SK-MEL-5 (cell line): ENCODE data around the gene SETX. TPM values are rescaled to one million over a fixed set of nuclear protein-coding genes. Genes with fewer than 3 reads are reported as not detected.

Experiments
- DNase-seq: peaks from one replicate; pipeline ENCODE4 v3.0.0-alpha.2; 2016; ENCODE audit warnings: low read depth, low spot score
- in situ Hi-C: cut with HindIII; loops from 2 replicates; pipeline ENCODE4 v1.10.0; 2016; ENCODE audit warnings: low sequenced_read_pairs, high pct_unique_total_duplicates, low pct_unique_long_range_greater_than_20kb
- total RNA-seq: library from RNA; depleted of rRNA; stranded (reverse); fragments of >200 nt; shearing (Covaris generic); gene quantifications from 2 replicates; pipeline ENCODE4 v1.2.3, GENCODE V29; 2014

Gene SETX
- total RNA-seq, 1 experiment from 2014 or later: 58.2 TPM

DNA sequence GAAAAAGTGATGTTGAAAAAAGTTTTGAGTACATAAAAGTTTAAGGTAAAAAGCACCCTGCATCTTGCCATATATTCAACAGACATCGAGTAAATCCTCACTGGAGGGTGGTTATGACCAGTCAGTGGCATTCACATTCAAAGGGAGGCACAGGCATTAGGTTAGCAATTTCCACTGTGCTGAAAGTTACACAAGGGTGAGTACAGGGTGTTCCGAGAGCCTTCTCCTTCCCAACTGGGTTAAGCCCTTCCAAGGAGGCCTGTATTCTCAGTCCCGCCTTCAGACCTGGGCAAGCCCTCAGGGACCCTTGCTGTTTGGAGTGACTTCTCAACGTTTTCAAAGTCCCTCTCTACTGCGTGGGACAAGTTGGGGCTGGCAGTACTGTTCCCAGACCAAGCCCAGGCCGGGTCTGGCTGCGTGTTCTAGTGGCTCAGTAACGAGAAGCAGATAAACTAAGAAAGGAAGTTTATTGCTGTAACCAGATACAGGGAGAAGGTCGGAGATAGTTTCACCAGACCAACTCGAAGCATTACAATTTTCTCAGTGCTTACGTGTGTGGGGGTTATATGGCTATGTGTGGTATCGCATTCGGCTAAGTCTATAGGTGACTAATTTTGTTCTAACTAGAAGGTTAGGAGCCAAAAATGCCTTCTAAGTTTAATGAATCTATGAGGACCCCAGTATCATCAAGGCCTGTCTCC lies 13.0 kb upstream of the SETX start:
- no peak for DNase-seq
- in situ Hi-C loops: no loop called here

DNA sequence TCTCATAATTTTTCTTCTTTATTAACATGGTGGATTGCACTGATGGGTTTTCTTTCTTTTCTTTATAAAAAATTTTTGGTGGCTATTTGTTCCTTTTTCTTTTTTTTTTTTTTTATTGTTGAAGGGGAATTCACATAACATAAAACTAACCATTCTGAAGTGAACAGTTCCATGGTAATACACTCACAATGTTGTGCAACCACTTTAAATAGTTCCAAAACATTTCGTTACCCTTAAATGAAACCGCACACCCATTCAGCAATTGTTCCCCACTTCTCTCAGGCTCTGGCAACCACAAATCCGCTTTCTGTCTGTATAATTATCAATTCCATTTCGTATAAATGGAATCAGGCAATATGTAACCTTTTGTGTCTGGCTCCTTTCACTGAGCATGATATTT lies 11.7 kb upstream of the SETX start:
- in situ Hi-C loops: no loop called here
- no peak for DNase-seq

DNA sequence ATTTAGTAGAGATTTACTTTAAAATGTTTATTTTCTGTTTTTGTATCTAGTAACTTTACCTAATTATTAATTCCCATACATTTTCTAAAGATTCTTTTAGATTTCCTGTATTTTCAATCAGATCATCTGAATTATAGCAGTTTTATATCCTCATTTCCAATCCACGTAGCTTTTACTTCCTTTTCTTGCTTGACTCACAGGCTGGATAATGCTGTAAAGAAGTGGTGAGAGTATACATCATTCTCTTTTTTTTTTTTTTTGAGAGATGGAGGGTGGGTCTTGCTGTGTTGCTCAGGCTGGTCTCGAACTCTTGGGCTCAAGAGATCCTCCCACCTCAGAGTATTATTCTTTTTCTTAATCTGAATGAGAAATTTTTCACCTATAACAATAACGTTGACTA lies 11.2 kb upstream of the SETX start:
- DNase-seq: no peak
- in situ Hi-C loops: no loop called here

DNA sequence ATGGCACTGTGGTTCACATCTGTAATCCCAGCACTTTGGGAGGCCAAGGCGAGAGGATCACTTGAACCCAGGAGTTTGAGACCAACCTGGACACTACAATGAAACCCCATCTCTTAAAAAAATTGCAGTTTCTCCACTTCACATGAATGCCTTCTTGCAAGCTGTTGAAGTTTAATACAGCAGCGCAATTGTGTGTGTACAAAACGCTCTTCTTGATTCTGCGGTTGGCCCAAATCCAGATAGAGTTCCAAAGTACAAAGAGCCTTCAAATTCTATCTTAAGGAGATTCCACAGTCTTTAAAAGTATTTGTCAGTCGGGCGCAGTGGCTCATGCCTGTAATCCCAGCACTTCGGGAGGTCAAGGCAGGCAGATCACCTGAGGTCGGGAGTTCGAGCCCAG lies 9.3 kb upstream of the SETX start:
- in situ Hi-C loops: no loop called here
- no peak for DNase-seq

DNA sequence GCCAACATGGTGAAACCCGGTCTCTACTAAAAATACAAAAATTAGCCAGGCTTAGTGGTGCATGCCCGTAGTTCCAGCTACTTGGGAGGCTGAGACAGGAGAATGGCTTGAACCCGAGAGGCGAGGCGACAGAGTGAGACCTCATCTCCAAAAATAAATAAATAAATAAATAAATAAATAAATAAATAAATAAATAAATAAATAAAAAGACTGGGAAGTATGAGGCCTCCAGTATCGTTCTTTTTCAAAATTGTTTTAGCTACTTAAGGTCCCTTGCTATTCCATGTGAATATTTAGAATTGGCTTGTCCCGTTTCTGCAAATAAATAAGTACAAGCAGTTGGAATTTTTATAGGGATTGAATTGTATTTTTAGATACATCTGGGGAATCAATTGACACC lies 3.0 kb upstream of the SETX start:
- in situ Hi-C loops: no loop called here

DNA sequence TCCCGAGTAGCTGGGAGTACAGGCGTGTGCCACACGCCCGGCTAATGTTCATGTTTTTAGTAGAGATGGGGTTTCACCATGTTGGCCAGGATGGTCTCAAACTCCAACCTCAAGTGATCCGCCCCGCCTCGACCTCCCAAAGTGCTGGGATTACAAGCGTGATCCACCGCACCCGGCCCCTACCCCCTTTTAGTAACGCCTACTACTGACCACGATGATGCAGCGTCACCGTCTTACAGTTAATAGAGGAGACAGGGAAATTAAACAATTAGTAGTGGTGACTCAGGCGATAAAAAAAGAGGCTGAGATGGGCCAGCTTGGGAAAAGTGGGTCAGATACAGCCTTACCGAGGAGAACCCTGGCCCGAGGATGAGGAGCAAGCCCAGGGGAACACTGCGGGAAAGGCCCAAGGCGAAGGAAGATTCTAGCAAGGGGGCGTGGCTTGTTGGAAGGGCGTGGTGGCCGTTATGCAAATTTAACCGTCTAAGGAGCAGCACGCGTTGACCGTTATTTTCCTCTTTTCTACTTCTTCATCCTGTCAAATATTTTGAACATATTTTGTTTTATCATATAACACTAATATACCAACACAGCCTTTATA lies 1.6 kb upstream of the SETX start:
- in situ Hi-C loops: no loop called here
- DNase-seq: no peak

More for the DNA sequence above, 3.0 kb upstream of the SETX start:
- no peak for DNase-seq

DNA sequence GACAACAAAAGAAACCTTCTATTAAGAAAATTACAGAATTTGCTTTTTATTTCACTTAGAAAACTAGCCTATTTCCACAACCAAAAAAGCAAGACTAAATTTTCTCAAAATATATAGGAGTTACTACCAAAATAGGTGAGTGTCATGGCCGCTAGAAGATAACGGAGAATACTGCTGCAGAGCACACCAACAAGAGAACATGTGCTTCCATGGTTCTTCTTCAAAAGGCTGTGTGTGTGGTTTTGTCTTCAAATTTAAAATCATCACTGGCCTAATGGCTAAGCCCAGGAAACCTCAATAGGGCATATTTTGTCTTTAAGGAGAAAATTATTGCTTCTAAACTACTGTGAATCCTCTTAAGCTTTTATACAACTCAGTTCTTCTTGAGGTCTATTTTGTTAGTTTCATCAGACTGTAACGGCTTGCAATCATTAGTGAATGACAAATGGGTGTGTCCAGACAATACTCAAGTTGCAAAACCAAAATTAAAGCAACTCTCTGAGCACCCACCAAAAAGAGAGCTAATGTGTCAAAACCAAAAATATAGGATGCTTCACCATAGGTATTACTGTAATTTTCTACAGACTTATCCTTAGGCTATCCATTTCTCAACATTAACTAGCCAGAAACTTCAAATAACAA lies 3.3 kb downstream of the SETX start:
- in situ Hi-C loops: no loop called here

DNA sequence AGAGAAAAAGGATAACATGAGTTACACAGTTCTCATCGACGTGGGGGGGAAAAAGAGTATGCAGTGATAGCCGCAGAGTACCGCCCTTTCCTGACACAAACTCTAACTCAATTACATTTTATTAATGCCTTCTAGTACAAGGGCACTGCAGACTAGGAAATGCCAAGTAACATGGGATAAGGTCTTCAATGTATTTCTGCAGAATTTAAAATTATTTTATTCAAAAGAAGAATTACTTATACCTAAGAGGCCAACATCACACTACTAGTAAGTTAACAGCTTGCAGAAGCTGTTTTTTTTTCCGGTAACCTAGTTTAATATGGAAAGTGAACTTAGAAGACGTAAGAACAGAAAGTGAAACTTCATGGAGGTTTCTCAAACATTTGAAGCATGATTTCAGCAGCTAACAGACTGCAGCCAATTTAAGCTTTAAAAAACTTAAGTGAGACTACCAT lies 3.9 kb downstream of the SETX start:
- in situ Hi-C loops: no loop called here
- DNase-seq: no peak

More for the DNA sequence above, 3.3 kb downstream of the SETX start:
- no peak for DNase-seq

DNA sequence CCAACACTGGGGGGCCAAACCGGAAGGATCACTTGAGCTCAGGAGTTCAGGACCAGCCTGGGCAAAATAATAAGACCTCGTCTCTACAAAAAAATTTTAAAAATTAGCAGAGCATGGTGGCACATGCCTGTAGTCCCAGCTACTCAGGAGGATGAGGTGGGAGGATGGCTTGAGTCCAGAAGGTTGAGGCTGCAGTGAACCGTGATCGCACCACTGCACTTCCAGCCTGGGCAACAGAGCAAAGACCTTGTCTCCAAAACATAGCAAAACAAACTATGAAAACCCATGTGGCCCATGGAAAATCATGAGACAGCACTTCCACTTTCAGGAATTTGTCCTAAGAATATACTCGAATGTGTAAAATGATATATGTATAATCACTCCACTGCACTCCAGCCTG lies 6.1 kb downstream of the SETX start:
- DNase-seq: no peak
- in situ Hi-C loops: no loop called here

DNA sequence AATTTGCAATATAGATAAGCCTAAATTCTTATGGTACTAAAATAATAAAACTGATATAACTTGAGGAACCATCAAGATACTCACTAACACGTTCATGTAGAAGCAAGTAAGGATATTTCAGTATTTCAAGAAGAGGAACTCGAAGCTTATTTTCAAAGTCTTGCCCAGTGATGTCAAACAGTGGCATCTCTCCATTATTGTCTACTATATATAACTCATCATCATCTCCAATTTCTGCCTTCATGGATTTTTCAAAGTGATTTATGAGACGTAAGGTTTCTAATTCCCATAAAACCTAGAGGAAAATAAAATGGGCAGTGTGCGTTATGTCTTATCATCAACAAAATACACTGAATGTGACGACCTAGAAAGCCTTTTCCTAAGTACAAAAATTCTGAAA lies 8.6 kb downstream of the SETX start:
- DNase-seq: no peak
- in situ Hi-C loops: no loop called here

DNA sequence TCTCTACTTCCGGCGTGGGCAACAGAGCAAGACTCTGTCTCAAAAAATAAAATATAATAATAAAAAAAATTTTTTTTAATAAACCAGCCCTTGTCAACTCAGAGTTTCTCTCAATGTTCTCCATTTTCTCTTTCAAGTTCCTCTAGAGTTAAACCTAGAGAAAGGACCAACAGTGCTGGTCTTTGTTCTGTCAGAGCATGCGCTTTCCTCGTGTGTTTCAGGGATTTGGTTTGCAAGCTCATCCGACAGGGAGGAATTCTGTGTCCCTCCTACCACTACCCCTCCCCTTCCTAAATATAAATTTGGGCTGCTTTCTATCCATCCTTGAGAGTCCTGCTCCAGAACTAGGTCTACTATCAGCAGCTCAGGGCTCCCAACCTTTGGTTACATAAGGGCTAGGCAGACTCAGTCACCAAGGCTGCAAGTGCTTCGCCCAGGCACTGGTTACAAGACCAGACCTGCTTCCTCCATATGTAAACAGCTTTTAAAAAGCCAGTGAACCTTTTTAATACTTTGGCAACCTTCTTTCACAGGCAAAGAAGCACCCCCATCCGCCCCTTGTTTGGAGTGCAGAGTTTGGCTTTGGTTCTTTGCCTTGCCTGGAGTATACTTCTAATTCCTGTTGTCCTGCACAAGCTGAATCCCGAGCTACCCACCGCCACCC lies 13.5 kb downstream of the SETX start:
- DNase-seq: peak; percentile 79
- in situ Hi-C loops: no loop called here

DNA sequence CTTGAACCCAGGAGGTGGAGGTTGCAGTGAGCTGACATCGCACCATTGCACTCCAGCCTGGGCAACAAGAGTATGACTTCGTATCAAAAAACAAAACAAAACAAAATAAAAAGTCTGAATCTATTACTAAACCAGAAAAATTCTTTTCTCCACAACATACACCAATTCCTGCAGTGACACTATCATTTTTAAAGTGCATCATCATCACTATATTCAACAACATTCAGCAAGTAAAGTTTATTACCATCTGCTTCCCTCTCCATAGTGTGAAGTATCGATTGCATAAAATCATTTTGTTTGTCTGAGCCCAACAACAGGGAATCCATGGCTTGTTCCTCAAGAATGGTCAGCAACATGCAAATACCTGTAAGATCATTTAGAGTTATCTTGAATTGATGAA lies 20.4 kb downstream of the SETX start:
- DNase-seq: no peak
- in situ Hi-C loops: no loop called here

DNA sequence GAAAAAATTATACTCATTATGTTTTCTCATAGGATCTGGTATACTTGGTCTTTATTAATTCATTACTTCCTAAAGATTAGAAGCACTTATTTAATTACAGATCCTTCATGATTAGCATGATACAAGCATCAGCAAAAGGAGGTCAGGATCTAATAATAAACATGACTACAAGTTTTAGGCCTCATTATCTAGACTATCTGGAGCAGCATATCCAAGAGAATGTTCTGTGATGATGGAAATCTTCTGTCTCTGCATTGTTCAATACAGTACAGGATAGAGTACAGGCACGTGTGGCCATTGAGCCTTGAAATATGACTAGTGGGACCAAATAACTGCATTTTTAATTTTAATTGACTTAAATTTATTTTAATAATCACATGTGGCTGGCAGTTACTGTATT lies 21.2 kb downstream of the SETX start:
- in situ Hi-C loops: no loop called here
- no peak for DNase-seq

DNA sequence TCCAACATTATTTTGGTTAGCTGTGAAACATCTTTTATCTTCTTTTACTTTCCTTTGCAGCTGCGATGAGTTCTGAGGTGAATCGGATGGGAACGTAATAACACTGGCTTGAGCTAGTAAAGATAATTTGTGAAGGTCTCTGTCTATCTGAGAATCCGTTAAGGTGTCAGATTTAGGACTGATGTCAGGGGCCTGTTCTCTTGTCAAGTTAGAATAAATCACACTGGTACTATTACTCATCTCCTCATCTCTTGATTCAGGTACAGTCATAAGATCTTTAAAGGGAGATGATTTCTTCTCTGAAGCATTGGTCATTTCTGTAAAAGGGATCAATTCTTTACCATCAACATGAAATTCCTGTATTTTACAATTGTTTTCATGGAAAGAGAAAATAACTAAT lies 26.2 kb downstream of the SETX start:
- in situ Hi-C loops: no loop called here

DNA sequence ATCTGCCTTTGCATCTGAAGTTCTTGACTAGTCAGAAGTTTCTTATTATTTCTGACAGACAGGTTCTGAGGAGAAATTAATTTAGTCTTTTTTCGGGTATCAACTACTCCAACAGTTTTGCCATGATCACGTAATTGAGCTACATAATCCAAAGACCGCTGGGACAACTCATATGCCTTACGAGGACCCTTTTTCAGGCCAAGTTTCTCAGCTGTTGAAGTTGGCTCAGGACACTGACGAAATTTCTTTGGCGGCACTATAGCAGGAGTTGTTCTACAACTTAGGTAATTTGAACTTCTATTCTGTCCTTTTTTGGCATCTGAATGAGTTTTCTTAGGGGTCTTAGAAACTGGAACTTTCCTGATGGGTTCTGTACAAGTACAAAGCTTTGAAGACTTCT lies 27.2 kb downstream of the SETX start:
- no peak for DNase-seq
- in situ Hi-C loops: no loop called here

More for the DNA sequence above, 26.2 kb downstream of the SETX start:
- no peak for DNase-seq

DNA sequence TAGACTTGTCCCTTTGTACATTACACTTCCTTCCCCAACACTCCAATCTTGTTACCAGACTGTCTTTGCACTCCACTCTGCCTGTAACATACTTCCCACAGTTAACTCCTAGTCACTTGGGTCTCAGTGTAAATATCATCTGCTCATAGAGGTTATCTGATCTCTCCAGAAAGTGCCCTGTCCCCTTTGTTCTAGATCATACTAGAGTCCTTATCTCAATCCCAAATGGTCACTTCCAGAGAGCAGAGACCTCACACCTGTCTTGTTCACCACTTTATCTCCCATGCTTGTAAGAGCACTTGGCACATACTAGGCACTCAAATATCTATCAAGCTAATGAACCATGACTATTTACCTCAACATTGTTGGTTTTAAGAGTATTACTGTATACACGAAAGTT lies 30.4 kb downstream of the SETX start:
- in situ Hi-C loops: no loop called here

DNA sequence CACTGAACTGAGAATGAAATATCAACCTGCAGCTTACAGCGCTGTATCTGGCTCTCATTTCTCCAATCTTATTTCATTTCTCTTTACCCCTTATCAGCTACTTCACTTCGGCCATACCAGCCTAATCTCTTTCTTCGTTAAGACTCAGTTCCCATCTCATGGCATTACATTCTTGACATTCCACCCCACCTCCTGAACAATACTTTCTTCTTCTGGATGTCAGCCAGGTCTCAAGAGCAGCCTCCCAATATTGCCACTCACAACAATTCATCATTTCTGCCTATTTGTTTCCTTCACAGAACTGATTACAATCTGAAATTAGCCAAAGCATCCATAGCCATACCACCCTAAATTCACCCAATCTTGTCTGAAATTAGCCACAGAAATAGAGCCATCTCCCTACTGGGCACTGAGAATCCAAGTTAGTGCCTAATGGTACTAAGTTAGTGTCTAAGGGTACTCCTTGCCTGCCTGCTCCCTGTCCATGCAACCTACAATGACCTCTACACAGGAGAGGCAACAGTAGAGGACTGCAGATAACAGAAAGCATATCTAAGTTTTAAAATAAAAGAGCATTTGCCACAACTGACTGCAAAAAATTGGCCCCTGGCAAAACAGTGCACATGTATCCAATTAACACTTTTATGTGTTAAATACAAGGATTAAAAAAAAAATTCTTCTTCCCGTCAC lies 35.2 kb downstream of the SETX start:
- in situ Hi-C loops: no loop called here
- no peak for DNase-seq

More for the DNA sequence above, 30.4 kb downstream of the SETX start:
- no peak for DNase-seq

DNA sequence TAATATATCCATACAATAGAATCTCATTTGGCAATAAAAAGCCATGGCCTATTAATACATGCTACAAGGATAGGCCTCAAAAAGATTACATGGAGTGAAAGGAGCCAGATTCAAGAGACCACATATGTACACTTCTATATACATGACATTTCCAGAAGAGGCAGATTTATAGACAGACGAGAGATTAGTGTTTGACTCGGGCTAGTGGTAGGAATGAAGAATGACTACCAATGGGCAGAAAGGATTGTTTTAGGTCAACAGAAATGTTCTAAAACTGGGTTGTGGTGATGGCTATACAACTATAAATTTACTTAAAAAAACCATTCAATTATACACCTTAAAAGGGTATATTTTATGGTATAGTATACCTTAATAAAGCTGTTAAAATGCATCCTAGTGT lies 41.9 kb downstream of the SETX start:
- in situ Hi-C loops: no loop called here
- peak; percentile 21 for DNase-seq
